ENCODE results near the gene TUSC1.
"Not testable (repeated sequence)": the region's sequence is repeated elsewhere in the genome, so short reads cannot be mapped to it uniquely, and the experiment has no call there.

Gene TUSC1

DNA sequence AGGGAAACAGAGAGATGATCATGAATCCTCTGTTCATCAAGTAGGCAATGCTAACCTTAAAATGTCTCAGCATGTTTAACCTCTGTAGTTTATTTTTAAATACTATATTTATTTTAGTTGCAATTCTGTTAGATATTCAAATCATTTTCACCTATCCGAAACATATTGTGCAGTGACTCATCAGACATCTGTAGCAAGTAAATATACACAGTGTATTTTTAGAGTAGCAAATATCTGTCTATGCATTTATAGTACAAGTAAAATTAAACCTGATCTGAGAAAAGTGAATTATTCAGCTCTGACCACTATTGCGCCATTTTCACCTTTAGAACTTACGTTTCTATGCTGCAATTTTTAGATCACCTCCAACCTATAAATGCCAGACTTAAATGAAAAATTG is 24.3 kb upstream of the TUSC1 start:
- no peak overlapping the region for H3K27ac ChIP-seq
- TF ChIP-seq, protein P1, sequence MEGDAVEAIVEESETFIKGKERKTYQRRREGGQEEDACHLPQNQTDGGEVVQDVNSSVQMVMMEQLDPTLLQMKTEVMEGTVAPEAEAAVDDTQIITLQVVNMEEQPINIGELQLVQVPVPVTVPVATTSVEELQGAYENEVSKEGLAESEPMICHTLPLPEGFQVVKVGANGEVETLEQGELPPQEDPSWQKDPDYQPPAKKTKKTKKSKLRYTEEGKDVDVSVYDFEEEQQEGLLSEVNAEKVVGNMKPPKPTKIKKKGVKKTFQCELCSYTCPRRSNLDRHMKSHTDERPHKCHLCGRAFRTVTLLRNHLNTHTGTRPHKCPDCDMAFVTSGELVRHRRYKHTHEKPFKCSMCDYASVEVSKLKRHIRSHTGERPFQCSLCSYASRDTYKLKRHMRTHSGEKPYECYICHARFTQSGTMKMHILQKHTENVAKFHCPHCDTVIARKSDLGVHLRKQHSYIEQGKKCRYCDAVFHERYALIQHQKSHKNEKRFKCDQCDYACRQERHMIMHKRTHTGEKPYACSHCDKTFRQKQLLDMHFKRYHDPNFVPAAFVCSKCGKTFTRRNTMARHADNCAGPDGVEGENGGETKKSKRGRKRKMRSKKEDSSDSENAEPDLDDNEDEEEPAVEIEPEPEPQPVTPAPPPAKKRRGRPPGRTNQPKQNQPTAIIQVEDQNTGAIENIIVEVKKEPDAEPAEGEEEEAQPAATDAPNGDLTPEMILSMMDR (conservative IDR thresholded peaks at IDR 0.05): no peak
- no peak for TF ChIP-seq ZFX (IDR thresholded peaks at IDR 0.05)

DNA sequence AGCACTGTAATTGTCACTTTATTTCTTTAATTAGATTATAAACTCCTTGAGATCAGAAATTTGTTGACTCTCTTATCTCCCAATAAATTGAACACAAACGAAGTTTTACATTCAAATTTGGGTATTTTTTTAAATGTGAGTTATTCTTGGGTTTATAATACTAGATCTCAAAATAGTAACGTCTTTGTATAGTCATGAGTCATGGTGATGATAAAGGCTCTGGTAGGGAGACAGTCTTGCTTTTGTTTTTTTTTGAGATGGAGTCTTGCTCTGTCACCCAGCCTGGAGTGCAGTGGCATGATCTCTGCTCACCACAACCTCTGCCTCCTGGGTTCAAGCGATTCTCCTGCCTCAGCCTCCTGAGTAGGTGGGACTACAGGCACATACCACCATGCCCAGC is 22.7 kb upstream of the TUSC1 start:
- not testable (repeated sequence) for H3K27ac ChIP-seq

DNA sequence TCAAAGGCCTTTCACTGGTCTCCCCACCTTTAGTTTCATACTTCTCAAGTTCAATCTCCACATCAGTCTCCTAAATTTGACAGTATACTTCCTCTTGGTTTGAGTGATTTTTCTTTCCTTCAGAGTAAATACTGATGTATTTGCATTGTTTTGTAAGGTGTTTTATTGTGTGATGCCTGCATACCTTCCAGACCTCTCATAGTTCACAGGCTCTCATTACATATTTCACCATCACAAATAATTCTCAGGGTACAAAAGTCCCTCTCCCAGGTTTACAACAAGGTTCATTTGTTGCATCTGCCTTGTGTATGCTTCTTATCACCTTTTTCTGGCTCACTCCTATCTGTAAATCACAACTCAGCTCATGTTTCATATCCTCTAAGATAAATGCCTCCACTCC is 22.2 kb upstream of the TUSC1 start:
- H3K27ac ChIP-seq: no peak overlapping the region
- TF ChIP-seq, protein P1 (conservative IDR thresholded peaks at IDR 0.05): no peak
- no peak for TF ChIP-seq ZFX (IDR thresholded peaks at IDR 0.05)

DNA sequence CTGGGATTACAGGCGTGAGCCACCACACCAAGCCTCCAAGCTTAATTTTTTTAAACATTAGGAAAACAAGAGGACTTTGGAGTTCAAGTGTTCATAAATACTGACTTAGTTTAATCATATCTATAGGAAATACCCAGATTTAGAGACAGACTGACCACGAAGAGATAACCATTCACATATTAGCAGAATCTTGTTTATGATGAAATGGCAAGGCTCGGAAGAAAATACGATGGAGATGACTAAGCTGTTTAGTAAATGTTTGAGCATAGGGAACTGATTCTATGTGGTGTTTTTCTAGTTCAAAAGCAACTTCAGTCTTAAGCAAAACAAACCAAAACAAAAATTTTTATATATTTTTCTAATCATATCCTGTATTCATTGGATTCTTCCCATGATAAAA is 13.5 kb upstream of the TUSC1 start:
- H3K27ac ChIP-seq: no peak overlapping the region
- TF ChIP-seq, protein P1 (conservative IDR thresholded peaks at IDR 0.05): no peak
- no peak for TF ChIP-seq ZFX (IDR thresholded peaks at IDR 0.05)

DNA sequence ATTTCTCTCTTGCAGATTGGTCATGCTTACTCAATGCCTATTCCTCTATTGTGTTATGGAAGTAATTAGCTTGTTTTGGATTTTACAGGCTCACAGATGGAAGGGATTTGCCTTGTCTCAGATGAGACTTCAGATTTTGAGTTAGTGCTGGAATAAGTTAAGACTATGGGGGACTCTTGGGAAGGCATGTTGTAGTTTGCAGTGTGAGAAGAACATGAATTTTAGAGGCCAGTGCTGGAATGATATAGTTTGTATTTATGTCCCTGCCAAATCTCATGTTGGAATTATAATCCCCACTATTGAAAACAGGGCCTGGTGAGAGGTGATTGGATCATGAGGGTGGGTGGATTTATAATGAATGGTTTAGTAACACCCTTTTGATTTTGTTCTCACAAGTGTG is 6.1 kb upstream of the TUSC1 start:
- TF ChIP-seq ZFX (IDR thresholded peaks at IDR 0.05): no peak
- TF ChIP-seq, protein P1 (conservative IDR thresholded peaks at IDR 0.05): no peak
- H3K27ac ChIP-seq: no peak overlapping the region

DNA sequence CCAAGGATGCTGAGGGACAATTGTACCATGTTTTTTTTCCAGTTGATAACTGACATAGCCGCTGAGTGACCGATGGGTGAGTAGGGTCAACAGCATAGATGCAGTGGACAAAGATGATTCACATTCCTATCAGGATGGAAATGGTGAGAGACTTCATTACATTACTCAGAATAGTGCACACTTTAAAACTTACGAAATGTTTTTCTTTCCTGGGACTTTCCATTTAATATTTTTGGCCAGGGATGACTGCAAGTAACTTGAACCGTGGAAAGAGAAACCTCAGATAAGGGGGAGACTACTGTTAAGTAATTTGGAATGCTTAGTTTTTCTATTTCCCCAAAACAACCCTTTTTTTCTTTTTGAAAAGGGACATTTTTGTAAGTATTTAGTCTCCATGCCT is 3.0 kb upstream of the TUSC1 start:
- TF ChIP-seq, protein P1 (conservative IDR thresholded peaks at IDR 0.05): no peak
- TF ChIP-seq ZFX (IDR thresholded peaks at IDR 0.05): no peak
- no peak overlapping the region for H3K27ac ChIP-seq

DNA sequence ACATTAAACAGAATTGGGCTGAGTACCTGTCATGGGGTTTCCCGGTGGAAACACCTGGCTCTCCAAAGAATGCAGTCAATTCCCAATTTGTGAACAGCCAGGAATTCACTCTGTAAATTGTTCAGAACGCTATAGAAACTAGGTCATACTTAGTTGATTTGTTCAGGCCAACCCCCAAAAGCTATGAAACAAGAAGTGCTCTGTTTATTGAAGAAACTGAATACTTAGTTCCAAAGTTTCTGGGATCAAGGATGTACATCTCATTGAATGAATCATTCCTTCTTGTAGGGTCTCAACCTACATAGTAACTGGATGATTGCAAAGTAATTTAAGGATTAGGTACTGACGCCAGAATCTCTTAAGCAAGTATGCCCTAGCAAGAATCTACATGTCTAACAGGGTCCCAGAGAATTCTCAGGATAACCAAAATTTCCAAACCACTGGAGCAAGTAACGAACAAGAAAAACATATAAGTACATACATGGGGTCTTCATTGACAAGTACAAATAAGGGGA is 659 bp upstream of the TUSC1 start:
- peak overlapping the region; percentile 94 for H3K27ac ChIP-seq

More for the DNA sequence above, 659 bp upstream of the TUSC1 start:
- TF ChIP-seq, protein P1 (conservative IDR thresholded peaks at IDR 0.05): no peak
- no peak for TF ChIP-seq ZFX (IDR thresholded peaks at IDR 0.05)
